ENCODE results near the gene UROS. TPM values are rescaled to one million over a fixed set of nuclear protein-coding genes. Genes with fewer than 3 reads are reported as not detected.
A peak's percentile ranks its signal among the peaks of the same experiment; 100 is the strongest.

Gene UROS
- total and polyA plus RNA-seq, 2 donors (not counting 3 experiments of a cell fraction or from before 2014, with no cell fraction given) = 38.4 to 42.0 TPM

- H3K27ac ChIP-seq (ENCODE audit: insufficient read depth, low read depth, low read length) = no peak overlapping the region
- dilution Hi-C loops (cut with MboI; ENCODE audit: extremely low pct_ligation_motif_present, low sequenced_read_pairs) (no loop called here), intact Hi-C loops (cut with micrococcal nuclease) (loop anchor here (5.0 to 10.0 kb wide), 2 partner anchors 80 to 642 kb away; partner anchors contain the start of genes ADAM12, BCCIP and UROS)
- H3K4me1 ChIP-seq (ENCODE audit: control insufficient read depth, extremely low read depth, insufficient read depth, low read length) = no peaks in the 10 kb centered on the region
- no peak for FAIRE-seq
- TF ChIP-seq EZH2 (IDR thresholded peaks at IDR 0.05; ENCODE audit: borderline replicate concordance, low read depth, low read length, severe bottlenecking) = no peak
- TF ChIP-seq JUN (IDR thresholded peaks at IDR 0.05; ENCODE audit: borderline replicate concordance, insufficient read depth, insufficient read length, low read depth) = no peak
- TF ChIP-seq, protein P1, sequence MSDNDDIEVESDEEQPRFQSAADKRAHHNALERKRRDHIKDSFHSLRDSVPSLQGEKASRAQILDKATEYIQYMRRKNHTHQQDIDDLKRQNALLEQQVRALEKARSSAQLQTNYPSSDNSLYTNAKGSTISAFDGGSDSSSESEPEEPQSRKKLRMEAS (IDR thresholded peaks at IDR 0.05; ENCODE audit: insufficient read depth, insufficient read length) = no peak
- TF ChIP-seq POLR2AphosphoS5 (IDR thresholded peaks at IDR 0.05; ENCODE audit: insufficient read depth, low read depth, low read length) = no peak
- TF ChIP-seq GATA2 (IDR thresholded peaks at IDR 0.05; ENCODE audit: insufficient read depth, insufficient read length, low read depth, low read length) = no peak
- no peak for TF ChIP-seq MYC (IDR thresholded peaks at IDR 0.05; ENCODE audit: low read depth, low read length)
- no peak for TF ChIP-seq FOS (IDR thresholded peaks at IDR 0.05; ENCODE audit: borderline replicate concordance, insufficient read depth, low read length)
- TF ChIP-seq, protein P2, sequence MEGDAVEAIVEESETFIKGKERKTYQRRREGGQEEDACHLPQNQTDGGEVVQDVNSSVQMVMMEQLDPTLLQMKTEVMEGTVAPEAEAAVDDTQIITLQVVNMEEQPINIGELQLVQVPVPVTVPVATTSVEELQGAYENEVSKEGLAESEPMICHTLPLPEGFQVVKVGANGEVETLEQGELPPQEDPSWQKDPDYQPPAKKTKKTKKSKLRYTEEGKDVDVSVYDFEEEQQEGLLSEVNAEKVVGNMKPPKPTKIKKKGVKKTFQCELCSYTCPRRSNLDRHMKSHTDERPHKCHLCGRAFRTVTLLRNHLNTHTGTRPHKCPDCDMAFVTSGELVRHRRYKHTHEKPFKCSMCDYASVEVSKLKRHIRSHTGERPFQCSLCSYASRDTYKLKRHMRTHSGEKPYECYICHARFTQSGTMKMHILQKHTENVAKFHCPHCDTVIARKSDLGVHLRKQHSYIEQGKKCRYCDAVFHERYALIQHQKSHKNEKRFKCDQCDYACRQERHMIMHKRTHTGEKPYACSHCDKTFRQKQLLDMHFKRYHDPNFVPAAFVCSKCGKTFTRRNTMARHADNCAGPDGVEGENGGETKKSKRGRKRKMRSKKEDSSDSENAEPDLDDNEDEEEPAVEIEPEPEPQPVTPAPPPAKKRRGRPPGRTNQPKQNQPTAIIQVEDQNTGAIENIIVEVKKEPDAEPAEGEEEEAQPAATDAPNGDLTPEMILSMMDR (IDR thresholded peaks at IDR 0.05; ENCODE audit: extremely low read depth in 1 of 2, insufficient read depth in 1 of 2, low read depth in 1 of 2, low read length in 2 of 2) = no peak
- no peak for TF ChIP-seq POLR2A (IDR thresholded peaks at IDR 0.05; ENCODE audit: low read depth, low read length)
- no peak overlapping the region for H3K4me2 ChIP-seq (ENCODE audit: insufficient read depth, low read length)
- no peak overlapping the region for H2AFZ ChIP-seq (ENCODE audit: low read depth, low read length)
- BruUV-seq (replicated peaks) = no TSS peak
- ChIA-PET POLR2A (no interaction called here), CTCF (no interaction called here)
- no peaks in the 10 kb centered on the region for H3K9me1 ChIP-seq (replicated peaks; ENCODE audit: control insufficient read depth, extremely low read depth, insufficient read depth, low read length)
- peaks cover 21 to 42% of the 10 kb centered on the region in 2 experiments for H3K36me3 ChIP-seq (ENCODE audit: control insufficient read depth in 2 of 2, extremely low read depth in 1 of 2, insufficient read depth in 2 of 2, low read length in 2 of 2)
- H3K9me3 ChIP-seq (replicated peaks; ENCODE audit: control insufficient read depth, insufficient read depth, low read length) = no peaks in the 10 kb centered on the region
- no peak overlapping the region for H3K9ac ChIP-seq (replicated peaks; ENCODE audit: extremely low read depth, insufficient read depth, low read length)
- no peaks in the 10 kb centered on the region for H3K27me3 ChIP-seq (ENCODE audit: control insufficient read depth in 2 of 2, insufficient read depth in 2 of 2, low read length in 2 of 2)
- no peak overlapping the region for H3K4me3 ChIP-seq (replicated peaks in 1 of 3; ENCODE audit: insufficient read depth in 1 of 3, low read depth in 1 of 3, low read length in 3 of 3)
- DNase-seq (ENCODE audit: low read depth, low spot score) = peak; percentile 29
- no peaks in the 10 kb centered on the region for H3K79me2 ChIP-seq (ENCODE audit: control insufficient read depth, insufficient read depth, low read length)
- no peaks in the 10 kb centered on the region for H4K20me1 ChIP-seq (replicated peaks; ENCODE audit: control insufficient read depth, extremely low read depth, insufficient read depth, low read length)
These were observed 80.6 kb downstream of the UROS start for GRCh38 chr10:125742465-125742864.

Measured in endothelial cell of umbilical vein (primary cell).